ENCODE measurements around the gene MPST.

DNA sequence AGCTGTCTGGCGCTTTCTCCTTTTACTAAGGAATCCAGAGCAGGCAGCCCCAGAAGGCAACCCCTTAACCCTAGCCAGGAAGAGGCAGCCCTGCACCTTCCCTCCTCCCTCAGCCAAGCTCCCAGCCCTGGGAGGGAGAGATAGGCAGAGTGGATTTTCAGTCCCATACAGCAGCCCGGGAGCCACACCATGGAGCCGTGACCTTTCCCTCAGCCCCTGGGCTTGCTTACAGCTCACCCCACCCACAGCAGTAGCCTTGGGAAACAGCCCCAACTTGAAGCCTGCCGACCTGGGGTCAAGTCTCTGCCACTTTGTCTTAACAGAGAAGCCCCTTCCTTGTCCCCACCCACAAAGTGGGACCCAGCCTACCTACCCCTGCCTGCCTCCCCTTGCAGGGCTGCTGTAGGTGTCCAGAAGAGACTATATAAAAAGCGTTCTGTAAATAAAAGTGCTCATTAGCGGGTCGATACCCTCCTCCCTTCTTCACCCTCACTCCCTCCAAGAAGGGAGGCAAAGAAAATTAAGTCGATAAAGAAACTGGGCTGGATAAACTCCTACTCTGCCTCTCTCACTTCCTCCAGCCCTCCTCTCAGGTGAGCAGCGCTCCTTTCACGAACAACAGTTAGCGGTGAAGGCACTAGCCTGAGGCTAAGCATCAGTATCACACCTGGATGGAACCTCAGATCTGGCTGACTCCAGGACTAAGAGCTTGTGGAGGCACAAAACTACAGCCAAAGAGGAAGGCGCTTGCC, 4.5 kb upstream of the MPST start:
- TF ChIP-seq, protein P1, sequence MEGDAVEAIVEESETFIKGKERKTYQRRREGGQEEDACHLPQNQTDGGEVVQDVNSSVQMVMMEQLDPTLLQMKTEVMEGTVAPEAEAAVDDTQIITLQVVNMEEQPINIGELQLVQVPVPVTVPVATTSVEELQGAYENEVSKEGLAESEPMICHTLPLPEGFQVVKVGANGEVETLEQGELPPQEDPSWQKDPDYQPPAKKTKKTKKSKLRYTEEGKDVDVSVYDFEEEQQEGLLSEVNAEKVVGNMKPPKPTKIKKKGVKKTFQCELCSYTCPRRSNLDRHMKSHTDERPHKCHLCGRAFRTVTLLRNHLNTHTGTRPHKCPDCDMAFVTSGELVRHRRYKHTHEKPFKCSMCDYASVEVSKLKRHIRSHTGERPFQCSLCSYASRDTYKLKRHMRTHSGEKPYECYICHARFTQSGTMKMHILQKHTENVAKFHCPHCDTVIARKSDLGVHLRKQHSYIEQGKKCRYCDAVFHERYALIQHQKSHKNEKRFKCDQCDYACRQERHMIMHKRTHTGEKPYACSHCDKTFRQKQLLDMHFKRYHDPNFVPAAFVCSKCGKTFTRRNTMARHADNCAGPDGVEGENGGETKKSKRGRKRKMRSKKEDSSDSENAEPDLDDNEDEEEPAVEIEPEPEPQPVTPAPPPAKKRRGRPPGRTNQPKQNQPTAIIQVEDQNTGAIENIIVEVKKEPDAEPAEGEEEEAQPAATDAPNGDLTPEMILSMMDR (IDR thresholded peaks at IDR 0.05), result no peak
- no peak for TF ChIP-seq POLR2A (IDR thresholded peaks at IDR 0.05)
